Measurements from ENCODE around the gene CC2D2A. TPM values are rescaled to one million over a fixed set of nuclear protein-coding genes. Genes with fewer than 3 reads are reported as not detected.

CC2D2A gene
- total and polyA plus RNA-seq, 2 donors, result 25.6 to 40.5 TPM

DNA sequence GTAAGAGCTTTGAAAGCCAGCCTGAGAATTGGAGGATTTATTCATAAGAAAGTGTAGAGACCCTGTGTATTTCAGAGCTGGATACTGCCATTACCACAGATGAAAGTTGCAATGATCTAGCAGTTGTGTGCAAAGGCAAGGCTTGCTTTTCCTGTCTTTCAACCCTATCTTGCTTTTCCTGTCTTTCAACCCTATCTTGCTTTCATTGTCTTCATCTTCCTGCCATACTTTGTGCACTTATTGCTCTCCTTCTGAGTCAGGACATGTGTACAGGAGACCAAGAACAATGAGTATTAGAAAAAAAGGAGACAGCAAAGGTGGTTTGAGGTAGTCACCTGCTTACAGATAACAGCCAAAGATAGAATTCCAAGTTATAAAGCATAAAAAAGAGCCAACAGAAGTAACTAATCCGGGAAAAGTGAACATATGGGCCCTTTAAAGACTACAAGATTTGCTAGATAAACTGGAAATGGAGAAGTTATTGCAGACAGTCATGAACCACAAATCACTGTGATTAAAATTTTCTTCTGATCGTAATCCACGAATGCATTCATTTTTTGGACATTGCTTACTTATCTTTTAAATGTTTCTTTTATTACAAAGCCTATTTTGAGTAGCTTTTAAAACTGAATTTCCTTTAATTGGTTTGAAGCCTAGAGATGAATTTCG is 24.7 kb upstream of the CC2D2A start:
- WGBS, result 46% methylated on average over 4 of the region's 4 CpGs
- Histone ChIP-seq H3K4me1 (ENCODE audit: insufficient read depth) (no peaks in the 10 kb centered on the region), H3K27ac (ENCODE audit: low read depth) (no peak overlapping the region), H3K4me3 (ENCODE audit: low read depth, low read length) (no peak overlapping the region), H3K36me3 (ENCODE audit: insufficient read depth) (no peaks in the 10 kb centered on the region)
- DNase-seq (ENCODE audit: extremely low spot score), result no peak

DNA sequence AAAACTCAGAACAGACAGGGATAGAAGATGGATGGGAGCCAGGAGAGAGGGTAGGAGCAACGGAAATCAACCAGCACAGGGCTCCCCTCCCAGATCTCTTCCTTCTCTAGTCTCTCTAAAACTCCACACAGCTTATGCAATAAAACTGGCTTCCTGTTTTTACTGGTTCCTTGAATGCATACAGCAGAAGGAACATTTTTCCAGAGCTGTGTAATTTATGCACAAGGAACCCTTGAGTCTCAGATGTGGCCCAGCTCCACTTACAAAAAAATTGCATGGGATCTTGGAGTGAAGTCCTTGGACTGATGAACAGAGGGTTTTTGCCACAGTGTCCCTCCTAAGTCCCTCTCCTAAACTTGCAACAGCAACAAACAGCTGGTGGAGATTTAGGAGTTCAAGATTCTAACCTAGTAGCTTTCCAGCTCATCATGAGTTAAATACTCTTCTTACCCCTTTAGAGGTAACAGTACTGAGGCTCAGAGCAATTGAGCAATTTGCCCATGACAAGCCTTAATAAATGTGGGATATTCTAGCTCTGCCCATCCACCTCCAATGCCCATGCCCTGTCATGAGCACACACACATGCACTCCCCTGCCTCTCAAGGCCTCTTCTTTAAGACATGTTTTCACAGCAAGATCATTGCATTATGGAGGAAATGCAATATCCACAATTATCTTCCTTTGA is 18.4 kb upstream of the CC2D2A start:
- Histone ChIP-seq H3K36me3 (ENCODE audit: insufficient read depth) (no peaks in the 10 kb centered on the region), H3K4me1 (ENCODE audit: insufficient read depth) (no peaks in the 10 kb centered on the region), H3K4me3 (ENCODE audit: low read depth, low read length) (no peak overlapping the region), H3K27ac (ENCODE audit: low read depth) (peak overlapping the region; percentile 53)
- DNase-seq (ENCODE audit: extremely low spot score), result no peak
- 9% methylated on average over 1 of the region's 1 CpG for WGBS

GRCh38 chr4:15451866-15452765 is 17.6 kb upstream of the CC2D2A start:
- H3K36me3 ChIP-seq (ENCODE audit: insufficient read depth), result no peaks in the 10 kb centered on the region
- no peak for DNase-seq (ENCODE audit: extremely low spot score)
- 30% methylated on average over 4 of the region's 4 CpGs for WGBS
- H3K27ac ChIP-seq (ENCODE audit: low read depth), result no peak overlapping the region
- no peaks in the 10 kb centered on the region for H3K4me1 ChIP-seq (ENCODE audit: insufficient read depth)
- H3K4me3 ChIP-seq (ENCODE audit: low read depth, low read length), result no peak overlapping the region

DNA sequence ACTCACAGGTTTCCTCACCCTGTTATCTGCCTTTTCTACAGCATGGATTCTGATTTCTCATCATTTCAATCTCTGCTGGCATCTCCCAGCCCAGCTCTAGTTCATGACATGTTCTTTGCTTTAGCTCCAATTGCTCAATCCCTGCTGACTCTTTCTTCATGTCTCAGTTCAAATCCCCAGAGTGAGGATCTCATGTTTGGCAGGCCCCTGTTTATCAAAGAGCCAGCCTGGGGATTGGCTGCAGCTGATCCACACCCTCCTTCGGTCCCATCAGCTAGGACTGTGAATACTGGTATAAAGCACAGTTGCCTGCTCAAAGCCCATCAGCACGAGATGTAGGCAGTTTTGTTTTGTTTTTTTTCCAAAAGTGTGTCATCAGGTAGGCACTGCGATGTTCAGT is 14.4 kb upstream of the CC2D2A start:
- H3K27ac ChIP-seq (ENCODE audit: low read depth), result peak overlapping the region; percentile 53
- H3K4me1 ChIP-seq (ENCODE audit: insufficient read depth), result no peaks in the 10 kb centered on the region
- 72% methylated on average over 3 of the region's 3 CpGs for WGBS
- no peaks in the 10 kb centered on the region for H3K36me3 ChIP-seq (ENCODE audit: insufficient read depth)
- no peak for DNase-seq (ENCODE audit: extremely low spot score)
- H3K4me3 ChIP-seq (ENCODE audit: low read depth, low read length), result no peak overlapping the region

DNA sequence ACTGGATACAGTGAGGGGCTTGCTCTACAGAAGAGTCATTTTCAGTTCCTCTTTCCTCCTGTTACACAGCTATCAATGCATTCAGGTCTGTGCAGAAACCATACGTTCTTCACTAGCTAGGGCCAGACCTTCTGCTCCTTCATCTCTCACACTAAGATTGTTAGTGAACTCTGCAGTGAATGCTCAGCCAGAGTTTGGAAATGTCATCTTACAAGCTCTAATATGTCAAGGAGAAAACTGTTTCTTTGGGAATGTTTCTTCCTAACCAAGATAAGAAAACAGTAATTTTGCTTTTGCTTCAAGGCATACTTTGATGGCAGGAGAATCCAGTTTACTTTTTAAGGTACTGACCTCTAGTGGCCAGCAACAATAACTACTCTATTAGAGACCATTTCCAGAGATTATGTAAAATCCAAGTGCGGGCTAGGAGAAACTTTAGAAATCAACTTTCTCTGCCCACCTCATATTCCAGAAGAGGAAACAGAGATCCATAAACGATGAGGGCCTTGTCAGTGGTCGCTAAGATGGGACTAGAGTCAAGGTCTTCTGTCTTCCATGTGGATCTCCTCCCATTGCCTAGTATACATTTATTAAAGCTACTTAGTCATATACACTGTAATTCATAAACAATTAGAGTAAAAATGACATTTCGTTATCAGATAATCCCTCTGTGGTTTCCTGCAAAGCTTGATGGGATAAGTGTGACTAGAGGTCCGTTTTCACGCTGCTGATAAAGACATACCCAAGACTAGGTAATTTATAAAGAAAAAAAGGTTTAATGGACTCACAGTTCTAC is 12.1 kb upstream of the CC2D2A start:
- WGBS, result 16% methylated on average over 7 of the region's 7 CpGs
- Histone ChIP-seq H3K4me3 (ENCODE audit: low read depth, low read length) (no peak overlapping the region), H3K27ac (ENCODE audit: low read depth) (peak overlapping the region; percentile 68), H3K36me3 (ENCODE audit: insufficient read depth) (no peaks in the 10 kb centered on the region), H3K4me1 (ENCODE audit: insufficient read depth) (no peaks in the 10 kb centered on the region)
- peak; percentile 37 for DNase-seq (ENCODE audit: extremely low spot score)

DNA sequence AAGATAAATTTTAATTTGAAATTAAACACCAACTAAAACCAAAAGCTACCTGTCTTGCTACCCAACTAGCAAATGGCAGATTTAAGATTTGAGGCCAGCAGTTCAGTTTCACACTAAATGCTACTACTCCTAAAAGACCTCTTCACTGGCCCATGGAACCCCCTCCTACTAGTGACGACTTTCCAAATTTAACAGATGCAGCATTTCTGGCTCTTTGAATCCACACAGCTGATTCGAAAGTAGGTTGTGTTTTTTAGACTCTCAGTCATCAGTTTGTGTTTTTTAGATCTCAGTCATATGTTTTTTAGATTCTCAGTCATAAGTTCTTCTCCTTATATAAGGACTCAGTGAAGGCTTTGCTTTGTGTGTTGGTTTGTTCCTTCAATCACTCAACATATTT is 11.1 kb upstream of the CC2D2A start:
- Histone ChIP-seq H3K36me3 (ENCODE audit: insufficient read depth) (no peaks in the 10 kb centered on the region), H3K27ac (ENCODE audit: low read depth) (no peak overlapping the region), H3K4me1 (ENCODE audit: insufficient read depth) (no peaks in the 10 kb centered on the region), H3K4me3 (ENCODE audit: low read depth, low read length) (no peak overlapping the region)
- DNase-seq (ENCODE audit: extremely low spot score), result no peak
- WGBS, result 62% methylated on average over 2 of the region's 2 CpGs

DNA sequence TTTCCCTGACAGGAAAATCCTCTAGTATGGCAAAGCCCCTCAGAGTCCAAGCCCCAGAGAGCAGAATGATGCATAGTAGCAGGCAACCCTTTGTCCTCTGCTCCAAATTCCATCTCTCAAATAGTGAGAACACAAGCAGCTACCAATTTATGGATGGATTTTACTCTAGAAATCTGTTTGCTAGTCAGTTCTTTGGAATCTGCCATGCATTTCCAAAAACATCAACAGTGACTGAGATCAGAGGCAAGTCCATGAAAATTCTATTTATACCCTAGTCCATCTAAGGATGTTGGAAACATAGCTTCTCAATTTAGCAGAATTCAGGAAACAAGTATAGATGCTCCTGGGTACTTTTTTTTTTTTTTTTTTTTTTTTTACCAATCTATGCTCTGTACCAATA is 10.0 kb upstream of the CC2D2A start:
- H3K4me1 ChIP-seq (ENCODE audit: insufficient read depth), result no peaks in the 10 kb centered on the region
- DNase-seq (ENCODE audit: extremely low spot score), result no peak
- no peaks in the 10 kb centered on the region for H3K36me3 ChIP-seq (ENCODE audit: insufficient read depth)
- H3K27ac ChIP-seq (ENCODE audit: low read depth), result no peak overlapping the region
- H3K4me3 ChIP-seq (ENCODE audit: low read depth, low read length), result no peak overlapping the region

DNA sequence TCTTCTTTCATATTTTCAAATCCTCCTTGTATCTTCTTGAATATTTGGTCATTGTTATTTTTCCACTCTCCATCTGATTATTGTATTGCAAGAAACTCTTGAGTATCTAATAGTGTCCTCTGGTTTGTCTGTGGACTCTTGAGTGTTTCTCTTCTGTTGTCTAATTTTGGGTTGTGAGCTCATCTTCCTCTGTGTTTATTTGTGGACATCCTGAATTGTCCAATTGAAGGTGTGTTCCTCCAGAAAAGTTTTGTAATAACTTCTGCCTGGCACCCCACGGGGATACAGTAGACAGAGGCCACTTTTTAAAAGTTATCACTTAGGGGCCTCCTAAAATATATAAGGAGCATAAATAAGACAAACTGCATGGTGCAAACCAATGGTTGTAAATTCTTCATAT is 3.1 kb upstream of the CC2D2A start:
- Histone ChIP-seq H3K4me1 (ENCODE audit: insufficient read depth) (no peaks in the 10 kb centered on the region), H3K36me3 (ENCODE audit: insufficient read depth) (no peaks in the 10 kb centered on the region), H3K27ac (ENCODE audit: low read depth) (no peak overlapping the region), H3K4me3 (ENCODE audit: low read depth, low read length) (no peak overlapping the region)
- WGBS, result 77% methylated on average over 1 of the region's 1 CpG
- DNase-seq (ENCODE audit: extremely low spot score), result no peak

- no peak overlapping the region for H3K27ac ChIP-seq (ENCODE audit: low read depth)
- 2% methylated on average over 3 of the region's 3 CpGs for WGBS
- no peaks in the 10 kb centered on the region for H3K4me1 ChIP-seq (ENCODE audit: insufficient read depth)
These were observed 420 bp downstream of the CC2D2A start for GRCh38 chr4:15470128-15470475.

DNA sequence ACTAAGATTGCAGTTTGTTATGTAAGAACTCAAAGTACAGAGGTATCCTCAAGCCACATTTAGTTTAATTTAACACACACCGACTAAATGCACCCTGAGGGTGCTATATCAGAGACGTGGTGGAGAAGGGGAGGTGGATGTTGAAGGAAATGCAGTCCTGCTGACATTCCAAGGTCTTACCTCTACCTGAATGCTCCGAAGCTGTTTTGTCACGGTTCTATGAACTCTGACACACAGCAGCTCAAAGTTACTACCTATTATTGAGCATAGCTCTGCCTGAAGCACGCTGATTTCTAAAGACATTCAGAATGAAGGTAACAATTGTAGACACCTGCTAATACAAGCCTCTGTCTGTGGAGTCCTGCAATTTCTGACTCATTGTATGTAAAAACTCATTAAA is 6.7 kb downstream of the CC2D2A start:
- Histone ChIP-seq H3K4me1 (ENCODE audit: insufficient read depth) (no peaks in the 10 kb centered on the region), H3K36me3 (ENCODE audit: insufficient read depth) (no peaks in the 10 kb centered on the region), H3K4me3 (ENCODE audit: low read depth, low read length) (no peak overlapping the region), H3K27ac (ENCODE audit: low read depth) (no peak overlapping the region)
- 88% methylated on average over 5 of the region's 5 CpGs for WGBS
- DNase-seq (ENCODE audit: extremely low spot score), result no peak

More at GRCh38 chr4:15470128-15470475, 420 bp downstream of the CC2D2A start:
- H3K36me3 ChIP-seq (ENCODE audit: insufficient read depth), result no peaks in the 10 kb centered on the region
- no peak for DNase-seq (ENCODE audit: extremely low spot score)
- H3K4me3 ChIP-seq (ENCODE audit: low read depth, low read length), result peak overlapping the region; percentile 58

GRCh38 chr4:15478724-15479088 is 9.0 kb downstream of the CC2D2A start:
- Histone ChIP-seq H3K4me1 (ENCODE audit: insufficient read depth) (no peaks in the 10 kb centered on the region), H3K4me3 (ENCODE audit: low read depth, low read length) (no peak overlapping the region)

DNA sequence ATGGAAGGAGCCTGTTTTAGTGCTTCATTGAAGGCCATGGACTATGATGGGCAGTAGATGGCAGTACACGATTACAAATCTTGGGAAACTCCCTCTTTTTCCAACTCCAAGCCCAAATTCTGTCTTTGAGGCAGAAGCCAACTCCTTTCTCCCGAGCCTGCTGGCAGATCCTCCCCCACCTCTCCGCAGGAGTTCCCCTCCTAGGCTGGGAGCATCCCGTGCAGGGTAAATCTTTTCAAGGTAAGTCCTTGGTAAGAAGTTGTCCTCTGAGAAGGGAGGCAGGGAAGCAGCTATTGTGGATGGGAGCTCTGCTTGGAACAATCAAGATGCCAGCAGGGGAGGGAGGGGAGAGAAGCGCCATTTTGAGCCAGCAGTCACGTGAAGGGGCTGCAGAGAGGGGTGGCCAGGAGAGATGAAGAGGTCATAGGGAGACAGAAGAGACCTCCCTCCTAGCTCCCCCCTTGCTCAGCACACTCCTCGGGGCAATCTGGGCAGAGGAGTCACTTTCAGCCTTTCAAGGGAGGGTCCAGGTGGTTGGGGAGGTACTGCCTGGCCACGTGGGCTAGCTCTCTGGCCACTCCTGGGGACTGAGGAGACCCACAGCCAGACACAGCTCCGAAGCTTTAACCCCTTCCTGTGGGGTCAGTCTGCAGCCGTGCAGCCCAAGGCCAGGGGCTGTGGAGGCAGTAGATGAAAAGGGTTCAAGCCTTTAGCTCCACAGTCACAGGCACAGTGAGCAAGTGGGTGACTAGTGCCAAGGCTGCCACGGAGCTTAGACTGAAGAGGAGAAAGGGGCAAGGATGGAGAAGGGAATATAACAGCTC is 9.6 kb downstream of the CC2D2A start:
- DNase-seq (ENCODE audit: extremely low spot score), result peak; percentile 72
- Histone ChIP-seq H3K27ac (ENCODE audit: low read depth) (peak overlapping the region; percentile 72), H3K4me1 (ENCODE audit: insufficient read depth) (no peaks in the 10 kb centered on the region), H3K4me3 (ENCODE audit: low read depth, low read length) (peak overlapping the region; percentile 30), H3K36me3 (ENCODE audit: insufficient read depth) (no peaks in the 10 kb centered on the region)
- WGBS, result 14% methylated on average over 11 of the region's 11 CpGs

More at GRCh38 chr4:15478724-15479088, 9.0 kb downstream of the CC2D2A start:
- no peak overlapping the region for H3K27ac ChIP-seq (ENCODE audit: low read depth)
- WGBS, result 70% methylated on average over 5 of the region's 5 CpGs
- no peak for DNase-seq (ENCODE audit: extremely low spot score)
- no peaks in the 10 kb centered on the region for H3K36me3 ChIP-seq (ENCODE audit: insufficient read depth)

DNA sequence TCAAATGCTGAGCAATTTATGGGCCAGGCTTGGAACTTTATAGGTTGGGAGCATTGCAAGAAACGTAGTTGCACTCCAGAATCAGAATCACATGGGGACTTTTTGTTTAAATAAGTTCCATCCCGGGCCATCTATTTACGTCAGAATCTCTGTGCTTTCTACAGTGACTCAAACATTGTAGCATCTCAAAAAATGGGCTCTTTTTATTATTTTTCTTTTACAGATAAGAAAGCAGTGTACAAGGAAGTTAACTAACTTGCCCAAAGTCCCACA is 10.2 kb downstream of the CC2D2A start:
- Histone ChIP-seq H3K36me3 (ENCODE audit: insufficient read depth) (no peaks in the 10 kb centered on the region), H3K4me3 (ENCODE audit: low read depth, low read length) (no peak overlapping the region), H3K4me1 (ENCODE audit: insufficient read depth) (no peaks in the 10 kb centered on the region), H3K27ac (ENCODE audit: low read depth) (no peak overlapping the region)
- peak; percentile 15 for DNase-seq (ENCODE audit: extremely low spot score)
- 17% methylated on average over 3 of the region's 3 CpGs for WGBS
